ENCODE results near the gene CCDC83.

DNA sequence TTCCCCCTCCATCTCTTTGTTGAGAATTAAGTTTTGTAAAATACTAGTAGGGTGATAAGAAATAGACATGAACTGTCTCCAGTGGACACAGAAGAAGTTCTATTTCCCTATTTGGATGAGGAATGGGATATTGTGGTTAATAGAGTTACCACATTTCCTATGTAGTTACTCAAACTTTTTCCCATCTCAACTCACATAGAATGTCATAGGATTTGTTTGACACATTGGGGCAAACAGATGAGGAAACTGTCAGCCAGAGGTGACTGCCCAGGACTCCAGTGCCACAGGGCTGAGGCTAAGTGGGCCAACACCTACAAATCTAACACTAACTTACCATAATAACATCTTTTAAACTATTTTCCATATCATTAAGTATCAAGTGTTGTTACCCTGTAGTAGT is 58.3 kb downstream of the CCDC83 start:
- TF ChIP-seq, protein P1, sequence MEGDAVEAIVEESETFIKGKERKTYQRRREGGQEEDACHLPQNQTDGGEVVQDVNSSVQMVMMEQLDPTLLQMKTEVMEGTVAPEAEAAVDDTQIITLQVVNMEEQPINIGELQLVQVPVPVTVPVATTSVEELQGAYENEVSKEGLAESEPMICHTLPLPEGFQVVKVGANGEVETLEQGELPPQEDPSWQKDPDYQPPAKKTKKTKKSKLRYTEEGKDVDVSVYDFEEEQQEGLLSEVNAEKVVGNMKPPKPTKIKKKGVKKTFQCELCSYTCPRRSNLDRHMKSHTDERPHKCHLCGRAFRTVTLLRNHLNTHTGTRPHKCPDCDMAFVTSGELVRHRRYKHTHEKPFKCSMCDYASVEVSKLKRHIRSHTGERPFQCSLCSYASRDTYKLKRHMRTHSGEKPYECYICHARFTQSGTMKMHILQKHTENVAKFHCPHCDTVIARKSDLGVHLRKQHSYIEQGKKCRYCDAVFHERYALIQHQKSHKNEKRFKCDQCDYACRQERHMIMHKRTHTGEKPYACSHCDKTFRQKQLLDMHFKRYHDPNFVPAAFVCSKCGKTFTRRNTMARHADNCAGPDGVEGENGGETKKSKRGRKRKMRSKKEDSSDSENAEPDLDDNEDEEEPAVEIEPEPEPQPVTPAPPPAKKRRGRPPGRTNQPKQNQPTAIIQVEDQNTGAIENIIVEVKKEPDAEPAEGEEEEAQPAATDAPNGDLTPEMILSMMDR (IDR thresholded peaks at IDR 0.05), result no peak
- TF ChIP-seq POLR2A (IDR thresholded peaks at IDR 0.05), result no peak

Data from heart left ventricle (tissue), 13 donors.